ENCODE data around the gene TACC2. TPM values are rescaled to one million over a fixed set of nuclear protein-coding genes. Genes with fewer than 3 reads are reported as not detected.

The TACC2 gene
- total RNA-seq, 1 donor from 2014 or later = 22.0 TPM

DNA sequence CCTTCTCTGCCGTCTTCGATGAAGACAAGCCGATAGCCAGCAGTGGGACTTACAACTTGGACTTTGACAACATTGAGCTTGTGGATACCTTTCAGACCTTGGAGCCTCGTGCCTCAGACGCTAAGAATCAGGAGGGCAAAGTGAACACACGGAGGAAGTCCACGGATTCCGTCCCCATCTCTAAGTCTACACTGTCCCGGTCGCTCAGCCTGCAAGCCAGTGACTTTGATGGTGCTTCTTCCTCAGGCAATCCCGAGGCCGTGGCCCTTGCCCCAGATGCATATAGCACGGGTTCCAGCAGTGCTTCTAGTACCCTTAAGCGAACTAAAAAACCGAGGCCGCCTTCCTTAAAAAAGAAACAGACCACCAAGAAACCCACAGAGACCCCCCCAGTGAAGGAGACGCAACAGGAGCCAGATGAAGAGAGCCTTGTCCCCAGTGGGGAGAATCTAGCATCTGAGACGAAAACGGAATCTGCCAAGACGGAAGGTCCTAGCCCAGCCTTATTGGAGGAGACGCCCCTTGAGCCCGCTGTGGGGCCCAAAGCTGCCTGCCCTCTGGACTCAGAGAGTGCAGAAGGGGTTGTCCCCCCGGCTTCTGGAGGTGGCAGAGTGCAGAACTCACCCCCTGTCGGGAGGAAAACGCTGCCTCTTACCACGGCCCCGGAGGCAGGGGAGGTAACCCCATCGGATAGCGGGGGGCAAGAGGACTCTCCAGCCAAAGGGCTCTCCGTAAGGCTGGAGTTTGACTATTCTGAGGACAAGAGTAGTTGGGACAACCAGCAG, 221.7 kb downstream of the TACC2 start:
- H3K79me2 ChIP-seq (ENCODE audit: insufficient read depth, low read length) = peaks cover 2% of the 10 kb centered on the region
- no peak for FAIRE-seq
- H3K27ac ChIP-seq (ENCODE audit: low read depth, low read length) = no peak overlapping the region
- no peaks in the 10 kb centered on the region for H3K9me3 ChIP-seq (ENCODE audit: insufficient read depth, low read depth, low read length)
- no peak overlapping the region for H3K4me3 ChIP-seq (ENCODE audit: insufficient read depth, low read depth, low read length)
- H3K9ac ChIP-seq (ENCODE audit: low read length) = no peak overlapping the region
- H3K36me3 ChIP-seq (ENCODE audit: insufficient read depth, low read length) = no peaks in the 10 kb centered on the region
- Mint-ChIP-seq H3K4me3 (ENCODE audit: unreplicated experiment) (no peak overlapping the region), H3K9me3 (ENCODE audit: unreplicated experiment) (peaks cover 1% of the 10 kb centered on the region), H3K36me3 (ENCODE audit: low read depth, unreplicated experiment) (peaks cover 25% of the 10 kb centered on the region), H3K27me3 (ENCODE audit: low read depth, unreplicated experiment) (no peaks in the 10 kb centered on the region), H3K27ac (ENCODE audit: unreplicated experiment) (no peak overlapping the region), H3K4me1 (ENCODE audit: low read depth, unreplicated experiment) (peaks cover 1% of the 10 kb centered on the region)
- H2AFZ ChIP-seq (ENCODE audit: low read depth, low read length) = no peak overlapping the region
- DNase-seq (ENCODE audit: low read depth) = no peak
- H3K27me3 ChIP-seq (ENCODE audit: insufficient read depth, low read length) = no peaks in the 10 kb centered on the region
- H4K20me1 ChIP-seq (ENCODE audit: insufficient read depth, low read length) = peaks cover 33% of the 10 kb centered on the region
- TF ChIP-seq EZH2 (IDR thresholded peaks at IDR 0.05; ENCODE audit: insufficient read depth, low read length) = no peak
- TF ChIP-seq, protein P1, sequence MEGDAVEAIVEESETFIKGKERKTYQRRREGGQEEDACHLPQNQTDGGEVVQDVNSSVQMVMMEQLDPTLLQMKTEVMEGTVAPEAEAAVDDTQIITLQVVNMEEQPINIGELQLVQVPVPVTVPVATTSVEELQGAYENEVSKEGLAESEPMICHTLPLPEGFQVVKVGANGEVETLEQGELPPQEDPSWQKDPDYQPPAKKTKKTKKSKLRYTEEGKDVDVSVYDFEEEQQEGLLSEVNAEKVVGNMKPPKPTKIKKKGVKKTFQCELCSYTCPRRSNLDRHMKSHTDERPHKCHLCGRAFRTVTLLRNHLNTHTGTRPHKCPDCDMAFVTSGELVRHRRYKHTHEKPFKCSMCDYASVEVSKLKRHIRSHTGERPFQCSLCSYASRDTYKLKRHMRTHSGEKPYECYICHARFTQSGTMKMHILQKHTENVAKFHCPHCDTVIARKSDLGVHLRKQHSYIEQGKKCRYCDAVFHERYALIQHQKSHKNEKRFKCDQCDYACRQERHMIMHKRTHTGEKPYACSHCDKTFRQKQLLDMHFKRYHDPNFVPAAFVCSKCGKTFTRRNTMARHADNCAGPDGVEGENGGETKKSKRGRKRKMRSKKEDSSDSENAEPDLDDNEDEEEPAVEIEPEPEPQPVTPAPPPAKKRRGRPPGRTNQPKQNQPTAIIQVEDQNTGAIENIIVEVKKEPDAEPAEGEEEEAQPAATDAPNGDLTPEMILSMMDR (IDR thresholded peaks at IDR 0.05; ENCODE audit: insufficient read depth, low read depth, low read length) = no peak
- no peaks in the 10 kb centered on the region for H3K4me1 ChIP-seq (ENCODE audit: insufficient read depth, low read length)
- H3K4me2 ChIP-seq (ENCODE audit: low read length) = no peak overlapping the region

GRCh38 chr10:122213364-122213763, 224.4 kb downstream of the TACC2 start:
- Histone ChIP-seq H3K27me3 (ENCODE audit: insufficient read depth, low read length) (no peaks in the 10 kb centered on the region), H3K36me3 (ENCODE audit: insufficient read depth, low read length) (peaks cover 3% of the 10 kb centered on the region), H3K9ac (ENCODE audit: low read length) (no peak overlapping the region), H3K9me3 (ENCODE audit: insufficient read depth, low read depth, low read length) (no peaks in the 10 kb centered on the region), H3K79me2 (ENCODE audit: insufficient read depth, low read length) (no peaks in the 10 kb centered on the region), H2AFZ (ENCODE audit: low read depth, low read length) (no peak overlapping the region), H3K4me3 (ENCODE audit: insufficient read depth, low read depth, low read length) (no peak overlapping the region), H4K20me1 (ENCODE audit: insufficient read depth, low read length) (peaks cover 15% of the 10 kb centered on the region), H3K4me2 (ENCODE audit: low read length) (no peak overlapping the region), H3K4me1 (ENCODE audit: insufficient read depth, low read length) (no peaks in the 10 kb centered on the region), H3K27ac (ENCODE audit: low read depth, low read length) (no peak overlapping the region)
- Mint-ChIP-seq H3K4me3 (ENCODE audit: unreplicated experiment) (no peak overlapping the region), H3K4me1 (ENCODE audit: low read depth, unreplicated experiment) (no peaks in the 10 kb centered on the region), H3K27ac (ENCODE audit: unreplicated experiment) (no peak overlapping the region), H3K9me3 (ENCODE audit: unreplicated experiment) (peaks cover 1% of the 10 kb centered on the region), H3K36me3 (ENCODE audit: low read depth, unreplicated experiment) (peaks cover 33% of the 10 kb centered on the region), H3K27me3 (ENCODE audit: low read depth, unreplicated experiment) (no peaks in the 10 kb centered on the region)
- TF ChIP-seq, protein P1 (IDR thresholded peaks at IDR 0.05; ENCODE audit: insufficient read depth, low read depth, low read length) = no peak
- TF ChIP-seq EZH2 (IDR thresholded peaks at IDR 0.05; ENCODE audit: insufficient read depth, low read length) = no peak
- no peak for FAIRE-seq
- DNase-seq (ENCODE audit: low read depth) = no peak

DNA sequence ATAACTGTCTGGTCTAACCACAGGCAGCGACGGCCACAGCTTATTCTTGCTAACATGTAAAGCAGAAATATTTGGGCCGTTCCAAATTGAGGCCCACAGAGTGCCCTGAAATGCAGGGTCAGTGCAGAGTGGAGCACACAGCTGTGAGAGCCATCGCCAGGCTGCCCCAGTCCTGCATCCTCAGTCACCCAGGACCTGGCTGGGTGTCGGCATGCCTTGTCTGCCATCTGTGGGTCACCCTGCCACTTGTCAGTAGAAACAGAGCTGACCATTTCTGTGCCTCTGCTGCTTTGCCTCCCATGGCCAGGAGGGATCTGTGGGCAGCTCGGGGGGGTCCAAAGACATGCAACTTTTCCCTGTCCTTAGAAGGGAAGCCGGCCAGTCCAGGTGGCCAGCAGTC, 224.8 kb downstream of the TACC2 start:
- DNase-seq (ENCODE audit: low read depth) (no peak), FAIRE-seq (no peak)
- Histone ChIP-seq H3K4me3 (ENCODE audit: insufficient read depth, low read depth, low read length) (no peak overlapping the region), H3K27me3 (ENCODE audit: insufficient read depth, low read length) (no peaks in the 10 kb centered on the region), H3K4me1 (ENCODE audit: insufficient read depth, low read length) (no peaks in the 10 kb centered on the region), H3K27ac (ENCODE audit: low read depth, low read length) (no peak overlapping the region), H4K20me1 (ENCODE audit: insufficient read depth, low read length) (peaks cover 11% of the 10 kb centered on the region), H3K79me2 (ENCODE audit: insufficient read depth, low read length) (no peaks in the 10 kb centered on the region), H3K9ac (ENCODE audit: low read length) (no peak overlapping the region), H3K9me3 (ENCODE audit: insufficient read depth, low read depth, low read length) (no peaks in the 10 kb centered on the region), H2AFZ (ENCODE audit: low read depth, low read length) (no peak overlapping the region), H3K36me3 (ENCODE audit: insufficient read depth, low read length) (peaks cover 3% of the 10 kb centered on the region), H3K4me2 (ENCODE audit: low read length) (no peak overlapping the region)
- Mint-ChIP-seq H3K27me3 (ENCODE audit: low read depth, unreplicated experiment) (no peaks in the 10 kb centered on the region), H3K4me3 (ENCODE audit: unreplicated experiment) (no peak overlapping the region), H3K36me3 (ENCODE audit: low read depth, unreplicated experiment) (peaks cover 34% of the 10 kb centered on the region), H3K4me1 (ENCODE audit: low read depth, unreplicated experiment) (no peaks in the 10 kb centered on the region), H3K9me3 (ENCODE audit: unreplicated experiment) (peaks cover 1% of the 10 kb centered on the region), H3K27ac (ENCODE audit: unreplicated experiment) (no peak overlapping the region)
- TF ChIP-seq, protein P1 (IDR thresholded peaks at IDR 0.05; ENCODE audit: insufficient read depth, low read depth, low read length) = no peak
- no peak for TF ChIP-seq EZH2 (IDR thresholded peaks at IDR 0.05; ENCODE audit: insufficient read depth, low read length)

All from astrocyte (in vitro differentiated cells and primary cell).